Epithelial cell of proximal tubule (primary cell): Measurements from ENCODE around the gene SNAPC3. TPM values are rescaled to one million over a fixed set of nuclear protein-coding genes. Genes with fewer than 3 reads are reported as not detected.
"Not testable (repeated sequence)": the region's sequence is repeated elsewhere in the genome, so short reads cannot be mapped to it uniquely, and the experiment has no call there.

Experiments
- DNase-seq: peaks from one replicate; pipeline ENCODE4 v3.0.0-alpha.2; 2011; ENCODE audit warnings: low read depth
- H3K4me3 ChIP-seq: 2 replicates; pipeline ENCODE4 v1.5.1; 2011; ENCODE audit warnings: low read depth, mild to moderate bottlenecking, low read length
- CTCF ChIP-seq: conservative IDR thresholded peaks from 2 replicates; pipeline ENCODE4 v1.5.1; 2012; ENCODE audit warnings: low read depth, mild to moderate bottlenecking, low read length
- total RNA-seq: library from RNA; depleted of rRNA; stranded (reverse); fragments of >200 nt; gene quantifications from 2 replicates; pipeline ENCODE4 v1.2.3, GENCODE V29; 2015

The SNAPC3 gene
- total RNA-seq, 1 donor from 2014 or later = 25.2 TPM

GRCh38 chr9:15421990-15422371, 695 bp upstream of the SNAPC3 start:
- peak overlapping the region; percentile 67 for H3K4me3 ChIP-seq
- TF ChIP-seq CTCF = no peak
- no peak for DNase-seq

DNA sequence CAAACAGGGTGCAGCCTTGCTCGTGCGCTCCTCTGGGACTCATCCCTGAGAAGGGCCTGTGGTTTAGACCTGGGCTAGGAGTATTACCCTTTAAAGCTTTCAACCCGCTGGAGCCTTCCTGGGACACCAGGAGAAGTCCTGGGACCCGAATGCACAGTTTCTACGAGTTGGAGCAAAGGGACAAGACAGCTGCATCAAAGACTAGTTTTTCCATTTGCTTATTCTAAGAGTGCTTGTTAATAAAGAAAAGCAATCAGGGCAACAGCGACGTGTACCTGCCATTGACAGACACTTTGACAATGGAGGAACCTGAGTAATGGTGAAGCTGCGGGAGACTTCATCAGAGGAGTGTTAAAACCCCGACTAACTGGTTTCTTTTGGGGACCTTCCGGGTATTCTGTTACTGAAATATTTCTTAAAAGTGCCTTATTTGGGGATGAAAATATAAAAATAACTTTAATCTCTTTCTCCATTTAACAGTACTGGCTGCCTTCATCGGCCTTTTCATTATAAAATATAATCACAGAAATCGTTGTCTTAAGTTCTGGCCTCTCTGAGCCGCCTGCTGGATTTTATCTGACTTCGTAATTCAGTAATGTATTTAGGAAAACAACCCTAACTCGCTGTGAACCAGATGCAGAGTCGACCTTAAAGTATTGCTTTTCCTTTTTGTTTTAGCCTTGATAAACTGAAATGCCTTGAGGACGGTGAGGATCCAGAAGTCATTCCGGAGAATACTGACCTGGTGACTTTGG, 732 bp downstream of the SNAPC3 start:
- no peak for DNase-seq
- peak overlapping the region; percentile 67 for H3K4me3 ChIP-seq
- peak; percentile 37 for TF ChIP-seq CTCF

DNA sequence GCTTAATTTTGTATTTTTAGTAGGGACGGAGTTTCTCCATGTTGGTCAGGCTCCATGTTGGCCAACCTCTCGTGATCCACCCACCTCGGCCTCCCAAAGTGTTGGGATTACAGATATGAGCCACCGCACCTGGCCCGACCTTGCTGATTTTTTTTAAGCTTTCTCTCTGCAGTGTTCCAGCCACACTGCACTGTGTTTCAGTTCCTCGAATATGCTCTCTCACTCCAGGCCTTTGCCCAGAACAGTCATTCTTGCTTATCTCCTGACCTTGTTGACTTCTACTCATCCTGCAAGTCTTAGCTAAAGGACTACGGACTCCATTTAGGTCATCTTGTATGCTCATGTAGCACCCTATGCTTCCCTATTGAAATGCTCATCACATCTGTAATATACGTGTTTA, 3.3 kb downstream of the SNAPC3 start:
- no peak for TF ChIP-seq CTCF
- DNase-seq = no peak
- H3K4me3 ChIP-seq = no peak overlapping the region

DNA sequence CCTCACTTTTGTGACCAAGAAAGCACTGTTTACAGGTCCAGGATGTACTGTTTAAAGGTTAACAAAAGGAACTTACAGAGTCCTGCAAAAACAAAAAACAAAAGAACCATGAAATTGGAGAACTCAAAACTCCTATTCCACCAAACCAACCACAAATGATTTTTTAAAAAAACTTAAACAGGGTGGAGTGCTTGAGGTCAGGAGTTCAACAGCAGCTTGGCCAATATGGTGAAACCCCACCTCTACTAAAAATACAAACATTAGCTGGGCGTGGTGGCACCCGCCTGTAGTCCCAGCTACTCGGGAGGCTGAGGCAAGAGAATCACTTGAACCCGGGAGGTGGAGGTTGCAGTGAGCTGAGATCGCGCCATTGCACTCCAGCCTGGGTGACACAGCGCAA, 5.0 kb downstream of the SNAPC3 start:
- not testable (repeated sequence) for DNase-seq

GRCh38 chr9:15430920-15431844, 8.5 kb downstream of the SNAPC3 start:
- TF ChIP-seq CTCF = no peak
- no peak overlapping the region for H3K4me3 ChIP-seq
- no peak for DNase-seq

More for the DNA sequence above, 5.0 kb downstream of the SNAPC3 start:
- not testable (repeated sequence) for H3K4me3 ChIP-seq

GRCh38 chr9:15433191-15433590, 10.5 kb downstream of the SNAPC3 start:
- TF ChIP-seq CTCF = no peak
- DNase-seq = no peak
- H3K4me3 ChIP-seq = no peak overlapping the region

- DNase-seq = no peak
- TF ChIP-seq CTCF = no peak
- H3K4me3 ChIP-seq = no peak overlapping the region
Measured at GRCh38 chr9:15433661-15434060, 11.0 kb downstream of the SNAPC3 start.
